ENCODE measurements around the gene OVAAL.
A peak's percentile ranks its signal among the peaks of the same experiment; 100 is the strongest.

The OVAAL gene

GRCh38 chr1:180603850-180604226 lies 45.1 kb downstream of the OVAAL start:
- Histone ChIP-seq H4K8ac (ENCODE audit: low read depth, low read length) (no peak overlapping the region), H3K9ac (ENCODE audit: low read depth, low read length, poor library complexity) (no peak overlapping the region), H4K91ac (ENCODE audit: low read depth, low read length, poor library complexity) (no peak overlapping the region), H3K27me3 (ENCODE audit: control insufficient read depth in 3 of 3, insufficient read depth in 3 of 3, low read depth in 1 of 3, low read length in 3 of 3) (peaks cover 0 to 4% (median 0%) of the 10 kb centered on the region in 3 experiments), H3K27ac (replicated peaks; ENCODE audit: low read length) (no peak overlapping the region), H3K4ac (ENCODE audit: low read length) (no peak overlapping the region), H3K23ac (ENCODE audit: low read depth, low read length, poor library complexity) (no peak overlapping the region), H3K36me3 (replicated peaks in 1 of 2; ENCODE audit: control insufficient read depth in 2 of 2, insufficient read depth in 2 of 2, low read length in 2 of 2) (no peaks in the 10 kb centered on the region), H3K79me1 (ENCODE audit: low read depth, low read length) (no peaks in the 10 kb centered on the region), H3K4me3 (ENCODE audit: low read length in 2 of 2) (no peak overlapping the region), H2BK12ac (ENCODE audit: low read length) (no peak overlapping the region), H2BK15ac (ENCODE audit: low read length) (no peak overlapping the region), H2BK120ac (ENCODE audit: low read depth, low read length) (no peak overlapping the region), H3K9me3 (replicated peaks in 1 of 2; ENCODE audit: control insufficient read depth in 2 of 2, insufficient read depth in 1 of 2, low read depth in 1 of 2, low read length in 2 of 2) (no peaks in the 10 kb centered on the region), H2AFZ (ENCODE audit: low read length) (no peak overlapping the region), H3K4me2 (ENCODE audit: insufficient read depth, low read length, poor library complexity, severe bottlenecking) (no peak overlapping the region), H3K14ac (ENCODE audit: low read length) (no peak overlapping the region), H3K18ac (ENCODE audit: low read length) (no peak overlapping the region), H2AK5ac (ENCODE audit: low read depth, low read length) (no peak overlapping the region), H2BK5ac (ENCODE audit: low read length) (no peak overlapping the region), H3K4me1 (ENCODE audit: control insufficient read depth in 2 of 2, insufficient read depth in 1 of 2, low read depth in 1 of 2, low read length in 2 of 2) (peaks cover 5 to 10% of the 10 kb centered on the region in 2 donors)
- WGBS, 2 donors (ENCODE audit: extremely low coverage in 2 of 2, insufficient read length in 2 of 2, insufficient replicate concordance in 1 of 2) = no CpG with 5 or more reads among the region's 2 CpGs
- DNase-seq (ENCODE audit: low spot score) = no peak

GRCh38 chr1:180606155-180606554 lies 47.4 kb downstream of the OVAAL start:
- H3K9ac ChIP-seq (ENCODE audit: low read depth, low read length, poor library complexity) = no peak overlapping the region
- H2BK120ac ChIP-seq (ENCODE audit: low read depth, low read length) = no peak overlapping the region
- no peak overlapping the region for H4K8ac ChIP-seq (ENCODE audit: low read depth, low read length)
- no peak overlapping the region for H3K14ac ChIP-seq (ENCODE audit: low read length)
- H3K18ac ChIP-seq (ENCODE audit: low read length) = no peak overlapping the region
- no peak overlapping the region for H2BK5ac ChIP-seq (ENCODE audit: low read length)
- no peak overlapping the region for H2AK5ac ChIP-seq (ENCODE audit: low read depth, low read length)
- H3K79me1 ChIP-seq (ENCODE audit: low read depth, low read length) = no peaks in the 10 kb centered on the region
- H2BK12ac ChIP-seq (ENCODE audit: low read length) = no peak overlapping the region
- no peak overlapping the region for H3K4me3 ChIP-seq (ENCODE audit: low read length in 2 of 2)
- H3K4me1 ChIP-seq (ENCODE audit: control insufficient read depth in 2 of 2, insufficient read depth in 1 of 2, low read depth in 1 of 2, low read length in 2 of 2) = peaks cover 9 to 14% of the 10 kb centered on the region in 2 donors
- no peak overlapping the region for H4K91ac ChIP-seq (ENCODE audit: low read depth, low read length, poor library complexity)
- WGBS, 2 donors (ENCODE audit: extremely low coverage in 2 of 2, insufficient read length in 2 of 2, insufficient replicate concordance in 1 of 2) = no CpG with 5 or more reads among the region's 2 CpGs
- no peak overlapping the region for H2BK15ac ChIP-seq (ENCODE audit: low read length)
- no peaks in the 10 kb centered on the region for H3K36me3 ChIP-seq (replicated peaks in 1 of 2; ENCODE audit: control insufficient read depth in 2 of 2, insufficient read depth in 2 of 2, low read length in 2 of 2)
- H3K23ac ChIP-seq (ENCODE audit: low read depth, low read length, poor library complexity) = no peak overlapping the region
- H3K27me3 ChIP-seq (ENCODE audit: control insufficient read depth in 3 of 3, insufficient read depth in 3 of 3, low read depth in 1 of 3, low read length in 3 of 3) = peaks cover 0 to 4% (median 0%) of the 10 kb centered on the region in 3 experiments
- H2AFZ ChIP-seq (ENCODE audit: low read length) = no peak overlapping the region
- H3K9me3 ChIP-seq (replicated peaks in 1 of 2; ENCODE audit: control insufficient read depth in 2 of 2, insufficient read depth in 1 of 2, low read depth in 1 of 2, low read length in 2 of 2) = no peaks in the 10 kb centered on the region
- DNase-seq (ENCODE audit: low spot score) = no peak
- no peak overlapping the region for H3K4ac ChIP-seq (ENCODE audit: low read length)
- H3K4me2 ChIP-seq (ENCODE audit: insufficient read depth, low read length, poor library complexity, severe bottlenecking) = no peak overlapping the region
- H3K27ac ChIP-seq (replicated peaks; ENCODE audit: low read length) = no peak overlapping the region

- Histone ChIP-seq H3K18ac (ENCODE audit: low read length) (no peak overlapping the region), H2BK120ac (ENCODE audit: low read depth, low read length) (no peak overlapping the region), H4K91ac (ENCODE audit: low read depth, low read length, poor library complexity) (no peak overlapping the region), H3K27ac (replicated peaks; ENCODE audit: low read length) (no peak overlapping the region), H3K27me3 (ENCODE audit: control insufficient read depth in 3 of 3, insufficient read depth in 3 of 3, low read depth in 1 of 3, low read length in 3 of 3) (no peaks in the 10 kb centered on the region), H2AFZ (ENCODE audit: low read length) (peak overlapping the region; percentile 33), H2AK5ac (ENCODE audit: low read depth, low read length) (no peak overlapping the region), H3K36me3 (replicated peaks in 1 of 2; ENCODE audit: control insufficient read depth in 2 of 2, insufficient read depth in 2 of 2, low read length in 2 of 2) (no peaks in the 10 kb centered on the region), H3K9me3 (replicated peaks in 1 of 2; ENCODE audit: control insufficient read depth in 2 of 2, insufficient read depth in 1 of 2, low read depth in 1 of 2, low read length in 2 of 2) (no peaks in the 10 kb centered on the region), H3K4ac (ENCODE audit: low read length) (no peak overlapping the region), H2BK5ac (ENCODE audit: low read length) (no peak overlapping the region), H3K9ac (ENCODE audit: low read depth, low read length, poor library complexity) (no peak overlapping the region), H4K8ac (ENCODE audit: low read depth, low read length) (no peak overlapping the region), H3K79me1 (ENCODE audit: low read depth, low read length) (no peaks in the 10 kb centered on the region), H3K4me1 (ENCODE audit: control insufficient read depth in 2 of 2, insufficient read depth in 1 of 2, low read depth in 1 of 2, low read length in 2 of 2) (peaks cover 12 to 14% of the 10 kb centered on the region in 2 donors), H2BK12ac (ENCODE audit: low read length) (no peak overlapping the region), H3K23ac (ENCODE audit: low read depth, low read length, poor library complexity) (no peak overlapping the region), H3K4me2 (ENCODE audit: insufficient read depth, low read length, poor library complexity, severe bottlenecking) (no peak overlapping the region), H2BK15ac (ENCODE audit: low read length) (no peak overlapping the region), H3K14ac (ENCODE audit: low read length) (no peak overlapping the region), H3K4me3 (ENCODE audit: low read length in 2 of 2) (no peak overlapping the region)
- WGBS, 2 donors (ENCODE audit: extremely low coverage in 2 of 2, insufficient read length in 2 of 2, insufficient replicate concordance in 1 of 2) = no CpG with 5 or more reads among the region's 7 CpGs
- DNase-seq (ENCODE audit: low spot score) = no peak
Measured at GRCh38 chr1:180609643-180610555, 51.1 kb downstream of the OVAAL start.

GRCh38 chr1:180610556-180611015 lies 51.8 kb downstream of the OVAAL start:
- no peaks in the 10 kb centered on the region for H3K27me3 ChIP-seq (ENCODE audit: control insufficient read depth in 3 of 3, insufficient read depth in 3 of 3, low read depth in 1 of 3, low read length in 3 of 3)
- no peak overlapping the region for H3K27ac ChIP-seq (replicated peaks; ENCODE audit: low read length)
- no peak overlapping the region for H3K4me2 ChIP-seq (ENCODE audit: insufficient read depth, low read length, poor library complexity, severe bottlenecking)
- DNase-seq (ENCODE audit: low spot score) = no peak
- peaks cover 12 to 14% of the 10 kb centered on the region in 2 donors for H3K4me1 ChIP-seq (ENCODE audit: control insufficient read depth in 2 of 2, insufficient read depth in 1 of 2, low read depth in 1 of 2, low read length in 2 of 2)
- no peaks in the 10 kb centered on the region for H3K36me3 ChIP-seq (replicated peaks in 1 of 2; ENCODE audit: control insufficient read depth in 2 of 2, insufficient read depth in 2 of 2, low read length in 2 of 2)
- no peak overlapping the region for H2AFZ ChIP-seq (ENCODE audit: low read length)
- H2AK5ac ChIP-seq (ENCODE audit: low read depth, low read length) = no peak overlapping the region
- H3K14ac ChIP-seq (ENCODE audit: low read length) = no peak overlapping the region
- H3K23ac ChIP-seq (ENCODE audit: low read depth, low read length, poor library complexity) = no peak overlapping the region
- no peaks in the 10 kb centered on the region for H3K79me1 ChIP-seq (ENCODE audit: low read depth, low read length)
- no peak overlapping the region for H3K18ac ChIP-seq (ENCODE audit: low read length)
- H3K9me3 ChIP-seq (replicated peaks in 1 of 2; ENCODE audit: control insufficient read depth in 2 of 2, insufficient read depth in 1 of 2, low read depth in 1 of 2, low read length in 2 of 2) = no peaks in the 10 kb centered on the region
- H2BK5ac ChIP-seq (ENCODE audit: low read length) = no peak overlapping the region
- H2BK12ac ChIP-seq (ENCODE audit: low read length) = no peak overlapping the region
- H2BK15ac ChIP-seq (ENCODE audit: low read length) = no peak overlapping the region
- no peak overlapping the region for H3K4ac ChIP-seq (ENCODE audit: low read length)
- H3K9ac ChIP-seq (ENCODE audit: low read depth, low read length, poor library complexity) = no peak overlapping the region
- H4K8ac ChIP-seq (ENCODE audit: low read depth, low read length) = no peak overlapping the region
- no CpG with 5 or more reads among the region's 3 CpGs for WGBS, 2 donors (ENCODE audit: extremely low coverage in 2 of 2, insufficient read length in 2 of 2, insufficient replicate concordance in 1 of 2)
- H2BK120ac ChIP-seq (ENCODE audit: low read depth, low read length) = no peak overlapping the region
- no peak overlapping the region for H3K4me3 ChIP-seq (ENCODE audit: low read length in 2 of 2)
- H4K91ac ChIP-seq (ENCODE audit: low read depth, low read length, poor library complexity) = no peak overlapping the region

Measured in neuronal stem cell (in vitro differentiated cells).